NB4 (cell line): ENCODE results near the gene KCNK4.

ENCODE experiments used
- CTCF ChIP-seq: IDR thresholded peaks from one replicate; pipeline ENCODE4 v1.5.1; 2012; ENCODE audit warnings: low read depth, low read length
- MYC ChIP-seq: IDR thresholded peaks from 2 replicates; pipeline ENCODE4 v1.6.1; 2011; ENCODE audit warnings: low read depth, low read length

- TF ChIP-seq CTCF (no peak), MYC (no peak)
Measured at GRCh38 chr11:64341851-64342791, 51.0 kb downstream of the KCNK4 start.
